HepG2 (cell line): ENCODE data around the gene SIT1. TPM values are rescaled to one million over a fixed set of nuclear protein-coding genes. Genes with fewer than 3 reads are reported as not detected.

Experiments
- CENPX ChIP-seq: sonication (generic); formaldehyde crosslinking; IDR thresholded peaks from 2 replicates; pipeline ENCODE4 v1.9.0; 2021; ENCODE audit warnings: mild to moderate bottlenecking, missing genetic modification reagents, moderate library complexity
- FOXC1 ChIP-seq: sonication (generic); formaldehyde crosslinking; IDR thresholded peaks from 2 replicates; pipeline ENCODE4 v1.8.0; 2022; ENCODE audit warnings: mild to moderate bottlenecking, missing genetic modification reagents, borderline replicate concordance
- IKZF4 ChIP-seq: sonication (generic); formaldehyde crosslinking; IDR thresholded peaks from 2 replicates; pipeline ENCODE4 v1.5.1; 2020; ENCODE audit warnings: borderline replicate concordance, mild to moderate bottlenecking, low read depth, missing genetic modification reagents; ENCODE audit errors: not compliant biosample characterization
- ISX ChIP-seq: sonication (generic); formaldehyde crosslinking; conservative IDR thresholded peaks from 2 replicates; pipeline ENCODE4 v1.5.0; 2020; ENCODE audit warnings: missing genetic modification reagents
- MAFK ChIP-seq, 2 experiments: IDR thresholded peaks in 1 of 2; conservative IDR thresholded peaks in 1 of 2; 2 replicates each; pipeline ENCODE4 v1.6.1; 2011; ENCODE audit warnings: improper control_type of control experiment in 2 of 2, low read length in 2 of 2
- MIER3 ChIP-seq: IDR thresholded peaks from 2 replicates; pipeline ENCODE4 v1.6.1; 2016; ENCODE audit warnings: missing compliant biosample characterization, borderline replicate concordance
- NPAS2 ChIP-seq: sonication (generic); formaldehyde crosslinking; IDR thresholded peaks from 2 replicates; pipeline ENCODE4 v1.8.0; 2022; ENCODE audit warnings: mild to moderate bottlenecking, missing genetic modification reagents, borderline replicate concordance
- NR1H2 ChIP-seq: sonication (generic); formaldehyde crosslinking; IDR thresholded peaks from 2 replicates; pipeline ENCODE4 v1.8.1; 2022; ENCODE audit warnings: low read depth, missing genetic modification reagents, borderline replicate concordance
- PREB ChIP-seq: sonication (generic); formaldehyde crosslinking; IDR thresholded peaks from 2 replicates; pipeline ENCODE4 v1.4.0; 2020; ENCODE audit warnings: missing genetic modification reagents
- TCF7 ChIP-seq: sonication (generic); IDR thresholded peaks from 2 replicates; pipeline ENCODE4 v1.6.1; 2016; ENCODE audit warnings: antibody characterized with exemption, low read depth
- THYN1 ChIP-seq: sonication (generic); formaldehyde crosslinking; IDR thresholded peaks from 2 replicates; pipeline ENCODE4 v1.8.1; 2023; ENCODE audit warnings: low read depth, mild to moderate bottlenecking, moderate library complexity, missing genetic modification reagents, borderline replicate concordance
- ZBTB7A ChIP-seq: sonication (generic); formaldehyde crosslinking; IDR thresholded peaks from 2 replicates; pipeline ENCODE4 v1.8.0; 2022; ENCODE audit warnings: mild to moderate bottlenecking, missing genetic modification reagents
- ZNF337 ChIP-seq: sonication (generic); formaldehyde crosslinking; IDR thresholded peaks from 2 replicates; pipeline ENCODE4 v1.5.1; 2020; ENCODE audit warnings: missing genetic modification reagents, low read depth, mild to moderate bottlenecking, borderline replicate concordance
- ZNF546 ChIP-seq: sonication (generic); formaldehyde crosslinking; conservative IDR thresholded peaks from 2 replicates; pipeline ENCODE4 v1.8.1; 2023; ENCODE audit warnings: mild to moderate bottlenecking, missing genetic modification reagents
- polyA plus RNA-seq, 8 experiments: library from polyadenylated mRNA; depleted of rRNA in 3 of 8; stranded (reverse) in 7 of 8; unstranded in 1 of 8; fragments of >200 nt; fragmentation: Illumina TruSeq in 4 of 8; extraction: Trizol in 4 of 8; gene quantifications; 2 replicates each; pipeline versions ENCODE4 v1.2.1 to v1.2.3, GENCODE V29; 2011 to 2016; ENCODE audit warnings: low read depth in 4 of 8, missing spikeins in 1 of 8, mixed read lengths in 1 of 8; ENCODE audit not compliant: insufficient read depth in 1 of 8
- total RNA-seq, 5 experiments: library from RNA; depleted of rRNA; stranded (reverse); fragments of >200 nt; fragmentation: Illumina TruSeq; extraction: Trizol; gene quantifications; 2 replicates each; pipeline ENCODE4 v1.2.3, GENCODE V29; 2016; ENCODE audit warnings: low read depth in 1 of 5
- TF ChIP-seq, protein P1 (sequence below): sonication (generic); formaldehyde crosslinking; IDR thresholded peaks from 2 replicates; pipeline ENCODE4 v1.4.0; 2020; ENCODE audit warnings: mild to moderate bottlenecking, missing genetic modification reagents
- TF ChIP-seq, protein P2 (sequence below): sonication (generic); formaldehyde crosslinking; IDR thresholded peaks from 2 replicates; pipeline ENCODE4 v1.4.0; 2020; ENCODE audit warnings: low read depth, missing genetic modification reagents

SIT1 gene
- total and polyA plus RNA-seq, 2 of the 13 experiments (the other 11 are each of a cell fraction or from before 2014, with no cell fraction given) = 0.09 to 6.7 TPM

DNA sequence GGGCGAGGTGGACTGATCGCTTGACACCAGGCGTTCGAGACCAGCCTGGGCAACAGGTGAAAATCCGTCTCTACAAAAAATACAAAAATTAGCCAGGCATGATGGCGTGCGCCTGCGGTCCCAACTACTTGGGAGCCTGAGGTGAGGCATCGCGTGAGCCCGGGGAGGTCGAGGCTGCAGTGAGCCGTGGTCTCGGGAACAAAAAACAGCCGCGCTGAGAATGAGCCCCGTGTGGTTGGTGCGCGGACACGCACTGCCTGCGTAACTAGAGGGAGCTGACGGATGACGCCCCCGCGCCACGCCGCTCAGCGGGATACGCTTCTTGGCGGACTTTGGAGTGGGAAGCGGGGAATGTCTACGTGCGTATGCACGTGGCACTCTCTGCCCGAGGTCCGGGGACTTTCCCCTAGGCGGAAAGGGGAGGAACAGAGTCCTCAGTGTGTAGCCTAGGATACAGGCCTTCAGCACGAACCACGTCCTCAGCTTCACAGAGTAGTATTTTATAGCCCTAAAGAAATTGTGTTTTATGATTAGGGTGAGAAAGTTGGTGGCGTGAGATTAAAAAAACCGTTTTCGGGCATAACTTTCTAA, 6.9 kb upstream of the SIT1 start, which contains the start of gene RMRP (continued):
- TF ChIP-seq IKZF4 (CRISPR knock-in tag) (peak; percentile 78), CENPX (CRISPR knock-in tag) (no peak), PREB (CRISPR knock-in tag) (peak; percentile 85; the same call in 1 of the 2 replicates), MAFK (conservative IDR thresholded peaks at IDR 0.05 in 1 of 2, IDR thresholded peaks at IDR 0.05 in 1 of 2; ENCODE audit: low read length in 2 of 2) (no peak), ZNF546 (CRISPR knock-in tag) (peak; percentile 96), ZBTB7A (peak; percentile 89), ISX (CRISPR knock-in tag) (peak; percentile 94; the same call in 1 of the 2 replicates), THYN1 (CRISPR knock-in tag) (no peak), TCF7 (peak; percentile 27; the same call in 1 of the 2 replicates), FOXC1 (0 out of 2 replicates have a peak, but pooled peaks have one; percentile 64), ZNF337 (CRISPR knock-in tag) (no peak; the same call in 1 of the 2 replicates), NR1H2 (CRISPR knock-in tag) (peak; percentile 94), MIER3 (CRISPR knock-in tag) (peak; percentile 96), NPAS2 (CRISPR knock-in tag) (0 out of 2 replicates have a peak, but pooled peaks have one; percentile 74)
- TF ChIP-seq, protein P1, sequence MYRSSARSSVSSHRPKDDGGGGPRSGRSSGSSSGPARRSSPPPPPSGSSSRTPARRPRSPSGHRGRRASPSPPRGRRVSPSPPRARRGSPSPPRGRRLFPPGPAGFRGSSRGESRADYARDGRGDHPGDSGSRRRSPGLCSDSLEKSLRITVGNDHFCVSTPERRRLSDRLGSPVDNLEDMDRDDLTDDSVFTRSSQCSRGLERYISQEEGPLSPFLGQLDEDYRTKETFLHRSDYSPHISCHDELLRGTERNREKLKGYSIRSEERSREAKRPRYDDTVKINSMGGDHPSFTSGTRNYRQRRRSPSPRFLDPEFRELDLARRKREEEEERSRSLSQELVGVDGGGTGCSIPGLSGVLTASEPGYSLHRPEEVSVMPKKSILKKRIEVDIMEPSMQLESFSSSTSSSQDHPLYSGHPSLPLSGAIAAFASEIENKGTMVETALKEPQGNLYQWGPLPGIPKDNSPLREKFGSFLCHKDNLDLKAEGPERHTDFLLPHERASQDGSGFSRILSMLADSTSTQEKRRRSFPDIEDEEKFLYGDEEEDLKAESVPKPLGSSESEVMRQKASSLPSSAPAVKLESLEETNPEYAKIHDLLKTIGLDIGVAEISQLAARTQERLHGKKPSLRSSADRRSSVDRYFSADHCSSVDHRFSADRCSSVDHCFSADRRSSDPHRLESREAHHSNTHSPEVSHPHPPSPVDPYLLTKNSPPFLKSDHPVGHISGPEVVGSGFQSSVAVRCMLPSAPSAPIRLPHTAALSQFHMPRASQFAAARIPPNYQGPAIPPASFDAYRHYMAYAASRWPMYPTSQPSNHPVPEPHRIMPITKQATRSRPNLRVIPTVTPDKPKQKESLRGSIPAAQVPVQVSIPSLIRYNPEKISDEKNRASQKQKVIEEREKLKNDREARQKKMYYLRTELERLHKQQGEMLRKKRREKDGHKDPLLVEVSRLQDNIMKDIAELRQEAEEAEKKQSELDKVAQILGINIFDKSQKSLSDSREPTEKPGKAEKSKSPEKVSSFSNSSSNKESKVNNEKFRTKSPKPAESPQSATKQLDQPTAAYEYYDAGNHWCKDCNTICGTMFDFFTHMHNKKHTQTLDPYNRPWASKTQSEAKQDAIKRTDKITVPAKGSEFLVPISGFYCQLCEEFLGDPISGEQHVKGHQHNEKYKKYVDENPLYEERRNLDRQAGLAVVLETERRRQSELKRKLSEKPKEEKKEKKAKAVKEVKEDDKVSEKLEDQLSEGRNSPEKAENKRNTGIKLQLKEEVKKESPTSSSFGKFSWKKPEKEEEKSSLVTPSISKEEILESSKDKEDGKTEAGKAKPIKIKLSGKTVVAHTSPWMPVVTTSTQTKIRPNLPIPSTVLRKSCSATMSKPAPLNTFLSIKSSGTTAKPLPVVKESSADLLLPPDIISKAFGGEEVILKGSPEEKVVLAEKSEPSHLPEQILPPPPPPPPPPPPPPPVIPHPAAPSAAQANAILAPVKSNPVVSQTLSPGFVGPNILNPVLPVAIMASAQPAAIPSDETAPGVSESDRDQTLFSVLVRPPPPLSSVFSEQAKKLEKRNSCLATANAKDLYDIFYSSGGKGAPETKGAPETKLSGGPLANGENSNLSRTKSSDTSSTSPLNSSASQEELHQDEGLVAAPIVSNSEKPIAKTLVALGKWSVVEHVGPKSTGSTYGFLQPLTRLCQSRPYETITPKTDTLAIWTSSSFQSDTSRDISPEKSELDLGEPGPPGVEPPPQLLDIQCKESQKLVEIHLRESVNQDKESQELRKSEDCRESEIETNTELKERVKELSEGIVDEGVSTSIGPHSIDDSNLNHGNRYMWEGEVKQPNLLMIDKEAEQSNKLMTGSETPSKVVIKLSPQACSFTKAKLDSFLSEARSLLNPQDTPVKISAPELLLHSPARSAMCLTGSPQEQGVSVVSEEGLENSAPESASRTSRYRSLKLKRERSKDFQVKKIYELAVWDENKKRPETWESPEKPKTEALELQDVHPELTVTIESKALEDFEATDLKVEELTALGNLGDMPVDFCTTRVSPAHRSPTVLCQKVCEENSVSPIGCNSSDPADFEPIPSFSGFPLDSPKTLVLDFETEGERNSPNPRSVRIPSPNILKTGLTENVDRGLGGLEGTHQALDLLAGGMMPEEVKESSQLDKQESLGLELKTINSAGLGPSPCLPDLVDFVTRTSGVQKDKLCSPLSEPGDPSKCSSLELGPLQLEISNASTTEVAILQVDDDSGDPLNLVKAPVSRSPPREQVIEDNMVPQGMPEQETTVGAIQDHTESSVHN (CRISPR knock-in tag) = no peak; the same call in 1 of the 2 replicates
- TF ChIP-seq, protein P2, sequence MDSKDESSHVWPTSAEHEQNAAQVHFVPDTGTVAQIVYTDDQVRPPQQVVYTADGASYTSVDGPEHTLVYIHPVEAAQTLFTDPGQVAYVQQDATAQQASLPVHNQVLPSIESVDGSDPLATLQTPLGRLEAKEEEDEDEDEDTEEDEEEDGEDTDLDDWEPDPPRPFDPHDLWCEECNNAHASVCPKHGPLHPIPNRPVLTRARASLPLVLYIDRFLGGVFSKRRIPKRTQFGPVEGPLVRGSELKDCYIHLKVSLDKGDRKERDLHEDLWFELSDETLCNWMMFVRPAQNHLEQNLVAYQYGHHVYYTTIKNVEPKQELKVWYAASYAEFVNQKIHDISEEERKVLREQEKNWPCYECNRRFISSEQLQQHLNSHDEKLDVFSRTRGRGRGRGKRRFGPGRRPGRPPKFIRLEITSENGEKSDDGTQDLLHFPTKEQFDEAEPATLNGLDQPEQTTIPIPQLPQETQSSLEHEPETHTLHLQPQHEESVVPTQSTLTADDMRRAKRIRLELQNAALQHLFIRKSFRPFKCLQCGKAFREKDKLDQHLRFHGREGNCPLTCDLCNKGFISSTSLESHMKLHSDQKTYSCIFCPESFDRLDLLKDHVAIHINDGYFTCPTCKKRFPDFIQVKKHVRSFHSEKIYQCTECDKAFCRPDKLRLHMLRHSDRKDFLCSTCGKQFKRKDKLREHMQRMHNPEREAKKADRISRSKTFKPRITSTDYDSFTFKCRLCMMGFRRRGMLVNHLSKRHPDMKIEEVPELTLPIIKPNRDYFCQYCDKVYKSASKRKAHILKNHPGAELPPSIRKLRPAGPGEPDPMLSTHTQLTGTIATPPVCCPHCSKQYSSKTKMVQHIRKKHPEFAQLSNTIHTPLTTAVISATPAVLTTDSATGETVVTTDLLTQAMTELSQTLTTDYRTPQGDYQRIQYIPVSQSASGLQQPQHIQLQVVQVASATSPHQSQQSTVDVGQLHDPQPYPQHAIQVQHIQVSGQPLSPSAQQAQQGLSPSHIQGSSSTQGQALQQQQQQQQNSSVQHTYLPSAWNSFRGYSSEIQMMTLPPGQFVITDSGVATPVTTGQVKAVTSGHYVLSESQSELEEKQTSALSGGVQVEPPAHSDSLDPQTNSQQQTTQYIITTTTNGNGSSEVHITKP (CRISPR knock-in tag) = peak; percentile 80
